GM12878 (cell line): Measurements from ENCODE around the gene THSD8. TPM values are rescaled to one million over a fixed set of nuclear protein-coding genes. Genes with fewer than 3 reads are reported as not detected.
A peak's percentile ranks its signal among the peaks of the same experiment; 100 is the strongest.

Experiments used
- ASH2L ChIP-seq: fragments of 300-600, 200-600 bp; sonication (generic); IDR thresholded peaks from 2 replicates; pipeline ENCODE4 v1.6.1; 2017; ENCODE audit warnings: low read depth, mild to moderate bottlenecking, borderline replicate concordance
- BCL11A ChIP-seq: IDR thresholded peaks from 2 replicates; pipeline ENCODE4 v1.6.1; 2011; ENCODE audit warnings: low read depth, low read length
- E2F4 ChIP-seq: IDR thresholded peaks from 2 replicates; pipeline ENCODE4 v1.6.1; 2012; ENCODE audit warnings: low read depth, low read length, improper control_type of control experiment
- EED ChIP-seq: sonication (generic); IDR thresholded peaks from 2 replicates; pipeline ENCODE4 v1.6.1; 2016; ENCODE audit warnings: antibody characterized with exemption, low read depth
- ELK1 ChIP-seq: IDR thresholded peaks from 2 replicates; pipeline ENCODE4 v1.6.1; 2012; ENCODE audit warnings: low read depth, low read length, improper control_type of control experiment
- EZH2 ChIP-seq: IDR thresholded peaks from 2 replicates; pipeline ENCODE4 v1.6.1; 2012; ENCODE audit warnings: low read depth, mild to moderate bottlenecking, control low read depth, inconsistent platforms, low read length, borderline replicate concordance; ENCODE audit not compliant: control insufficient read depth
- FOS ChIP-seq: IDR thresholded peaks from 3 replicates; pipeline ENCODE4 v1.6.1; 2011; ENCODE audit warnings: borderline replicate concordance; ENCODE audit not compliant: insufficient read length; ENCODE audit errors: extremely low read depth
- HDAC2 ChIP-seq: fragments of 200-600 bp; sonication (generic); IDR thresholded peaks from 2 replicates; pipeline ENCODE4 v1.6.1; 2017
- IRF5 ChIP-seq: fragments of 450-650 bp; IDR thresholded peaks from 2 replicates; pipeline ENCODE4 v1.6.1; 2017; ENCODE audit warnings: borderline replicate concordance
- KAT2A ChIP-seq: conservative IDR thresholded peaks from 2 replicates; pipeline ENCODE4 v1.6.1; 2011; ENCODE audit warnings: low read depth, low read length; ENCODE audit not compliant: control insufficient read depth
- MAX ChIP-seq: IDR thresholded peaks from 2 replicates; pipeline ENCODE4 v1.6.1; 2012; ENCODE audit warnings: low read depth, low read length, improper control_type of control experiment
- MTA3 ChIP-seq: IDR thresholded peaks from 2 replicates; pipeline ENCODE4 v1.6.1; 2012; ENCODE audit warnings: low read length, inconsistent platforms, borderline replicate concordance
- MXI1 ChIP-seq: fragments of 150-350 bp; IDR thresholded peaks from 2 replicates; pipeline ENCODE4 v1.6.1; 2011; ENCODE audit warnings: low read depth, mild to moderate bottlenecking, inconsistent platforms, low read length, improper control_type of control experiment
- NBN ChIP-seq: fragments of 450-650 bp; IDR thresholded peaks from 2 replicates; pipeline ENCODE4 v1.6.1; 2016
- PKNOX1 ChIP-seq: fragments of 450-650 bp; IDR thresholded peaks from 2 replicates; pipeline ENCODE4 v1.6.1; 2016; ENCODE audit warnings: mild to moderate bottlenecking
- POLR2AphosphoS2 ChIP-seq: IDR thresholded peaks from 2 replicates; pipeline ENCODE4 v1.6.1; 2011; ENCODE audit warnings: low read depth, mild to moderate bottlenecking, low read length, improper control_type of control experiment, moderate library complexity
- REST ChIP-seq: IDR thresholded peaks from 2 replicates; pipeline ENCODE4 v1.6.1; 2012; ENCODE audit warnings: mild to moderate bottlenecking, low read depth, low read length
- RUNX3 ChIP-seq: IDR thresholded peaks from 2 replicates; pipeline ENCODE4 v1.6.1; 2012; ENCODE audit warnings: low read length, inconsistent platforms
- SMAD5 ChIP-seq: IDR thresholded peaks from 2 replicates; pipeline ENCODE4 v1.6.1; 2016; ENCODE audit warnings: antibody characterized with exemption, low read depth
- SRF ChIP-seq, 2 experiments: IDR thresholded peaks; 2 replicates each; pipeline ENCODE4 v1.6.1; 2011; ENCODE audit warnings: low read depth in 2 of 2, low read length in 2 of 2, mild to moderate bottlenecking in 1 of 2, moderate library complexity in 1 of 2
- SUPT20H ChIP-seq: IDR thresholded peaks from 2 replicates; pipeline ENCODE4 v1.6.1; 2011; ENCODE audit warnings: low read depth, mild to moderate bottlenecking, low read length, moderate library complexity, borderline replicate concordance; ENCODE audit not compliant: control insufficient read depth
- TAF1 ChIP-seq: IDR thresholded peaks from 2 replicates; pipeline ENCODE4 v1.6.1; 2011; ENCODE audit warnings: mild to moderate bottlenecking, low read depth, low read length, borderline replicate concordance
- TCF3 ChIP-seq: IDR thresholded peaks from 2 replicates; pipeline ENCODE4 v1.6.1; 2012; ENCODE audit warnings: low read depth, mild to moderate bottlenecking, low read length, borderline replicate concordance; ENCODE audit not compliant: insufficient read depth
- polyA plus RNA-seq, 11 experiments: library from polyadenylated mRNA; depleted of rRNA in 4 of 11; unstranded in 6 of 11; stranded (reverse) in 5 of 11; fragments of >200 nt; fragmentation: Nextera tagmentation in 4 of 11; fragmentation: Illumina TruSeq in 1 of 11; extraction: Ambion mirVana in 4 of 11; extraction: Trizol in 1 of 11; gene quantifications; 1 replicate in 1 of 11; 2 replicates in 10 of 11; pipeline versions ENCODE4 v1.2.1 to v1.2.3, GENCODE V29; 2011 to 2016; ENCODE audit warnings: inconsistent platforms in 2 of 11, missing spikeins in 2 of 11, low read depth in 1 of 11
- total RNA-seq, 4 experiments: library from RNA; depleted of rRNA in 3 of 4; stranded (reverse); fragments of >200 nt in 3 of 4; fragmentation: Illumina TruSeq in 1 of 4; extraction: Trizol in 1 of 4; gene quantifications; 2 replicates each; pipeline versions ENCODE4 v1.2.1 to v1.2.3, GENCODE V29; 2013 to 2021

THSD8 gene
- total and polyA plus RNA-seq, 10 of the 15 experiments (the other 5 are each of a cell fraction or from before 2014, with no cell fraction given): 0.24 to 32.3 (median 21.3) TPM; not detected in 2

GRCh38 chr19:12784871-12785430 lies 16.9 kb upstream of the THSD8 start (continued):
- peak; percentile 25; the same call in 1 of the 2 replicates for TF ChIP-seq MXI1
- no peak for TF ChIP-seq EZH2
- TF ChIP-seq REST: no peak
- TF ChIP-seq SUPT20H: no peak
- no peak for TF ChIP-seq EED
- no peak for TF ChIP-seq FOS
- TF ChIP-seq TCF3: no peak
- no peak for TF ChIP-seq SMAD5
- TF ChIP-seq KAT2A: no peak
- no peak for TF ChIP-seq ELK1
- TF ChIP-seq IRF5: peak; percentile 85
- TF ChIP-seq SRF (IDR thresholded peaks at IDR 0.05; ENCODE audit: low read depth in 2 of 2, low read length in 2 of 2): no peak
- TF ChIP-seq MAX: no peak
- no peak for TF ChIP-seq MTA3
- no peak for TF ChIP-seq RUNX3
- no peak for TF ChIP-seq BCL11A
- no peak for TF ChIP-seq PKNOX1
- TF ChIP-seq TAF1: no peak
- no peak for TF ChIP-seq ASH2L
- no peak for TF ChIP-seq POLR2AphosphoS2
- TF ChIP-seq NBN: peak; percentile 99
- TF ChIP-seq E2F4: no peak
- no peak for TF ChIP-seq HDAC2
